Adrenal gland (tissue), 5 donors: ENCODE data around the gene BUD13.

ENCODE experiments used
- POLR2A ChIP-seq, 2 donors: fragments of 450-650 bp; IDR thresholded peaks; one replicate each; pipeline ENCODE4 v1.6.1; 2017; ENCODE audit warnings: antibody characterized with exemption in 2 of 2, mild to moderate bottlenecking in 2 of 2, moderate library complexity in 1 of 2
- TF ChIP-seq, protein P1 (sequence below), 6 experiments: fragments of 450-650 bp in 4 of 6; fragments of 200-600 bp in 2 of 6; sonication (generic) in 1 of 6; IDR thresholded peaks; 1 replicate in 5 of 6; 2 replicates in 1 of 6; pipeline versions ENCODE4 v1.5.1 to v1.8.0; 2016 to 2021; ENCODE audit warnings: antibody characterized with exemption in 6 of 6, mild to moderate bottlenecking in 2 of 6, moderate library complexity in 1 of 6
- donor health status: DM: no; HTN: no; CAD: no.

DNA sequence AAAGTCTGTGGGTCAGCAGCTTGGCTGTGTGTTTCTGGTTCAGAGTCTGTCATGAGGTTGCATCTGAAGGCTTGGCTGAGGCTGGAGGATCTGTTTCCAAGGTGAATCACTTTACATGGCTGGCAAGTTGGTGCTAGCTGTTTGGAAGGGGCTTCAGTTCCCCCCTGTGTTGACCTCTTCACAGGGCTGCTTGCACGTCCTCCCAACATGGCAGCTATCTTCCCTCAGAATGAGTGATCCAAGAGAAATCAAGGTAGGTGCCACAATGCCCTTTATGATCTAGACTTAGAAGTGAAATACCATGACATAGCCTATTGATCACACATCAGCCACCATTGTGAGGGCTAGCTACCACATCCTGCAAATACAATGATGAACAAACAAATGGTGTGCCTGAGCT lies 40.4 kb upstream of the BUD13 start:
- TF ChIP-seq, protein P1, sequence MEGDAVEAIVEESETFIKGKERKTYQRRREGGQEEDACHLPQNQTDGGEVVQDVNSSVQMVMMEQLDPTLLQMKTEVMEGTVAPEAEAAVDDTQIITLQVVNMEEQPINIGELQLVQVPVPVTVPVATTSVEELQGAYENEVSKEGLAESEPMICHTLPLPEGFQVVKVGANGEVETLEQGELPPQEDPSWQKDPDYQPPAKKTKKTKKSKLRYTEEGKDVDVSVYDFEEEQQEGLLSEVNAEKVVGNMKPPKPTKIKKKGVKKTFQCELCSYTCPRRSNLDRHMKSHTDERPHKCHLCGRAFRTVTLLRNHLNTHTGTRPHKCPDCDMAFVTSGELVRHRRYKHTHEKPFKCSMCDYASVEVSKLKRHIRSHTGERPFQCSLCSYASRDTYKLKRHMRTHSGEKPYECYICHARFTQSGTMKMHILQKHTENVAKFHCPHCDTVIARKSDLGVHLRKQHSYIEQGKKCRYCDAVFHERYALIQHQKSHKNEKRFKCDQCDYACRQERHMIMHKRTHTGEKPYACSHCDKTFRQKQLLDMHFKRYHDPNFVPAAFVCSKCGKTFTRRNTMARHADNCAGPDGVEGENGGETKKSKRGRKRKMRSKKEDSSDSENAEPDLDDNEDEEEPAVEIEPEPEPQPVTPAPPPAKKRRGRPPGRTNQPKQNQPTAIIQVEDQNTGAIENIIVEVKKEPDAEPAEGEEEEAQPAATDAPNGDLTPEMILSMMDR (IDR thresholded peaks at IDR 0.05) = no peak
- TF ChIP-seq POLR2A (IDR thresholded peaks at IDR 0.05) = no peak
